ENCODE measurements around the gene AADAT. TPM values are rescaled to one million over a fixed set of nuclear protein-coding genes. Genes with fewer than 3 reads are reported as not detected.

Gene AADAT
- total RNA-seq, 1 donor from 2014 or later = 10.7 TPM

- H3K27me3 Mint-ChIP-seq (ENCODE audit: unreplicated experiment) = peaks cover 6% of the 10 kb centered on the region
- no peak for DNase-seq (ENCODE audit: extremely low spot score, unreplicated experiment)
- TF ChIP-seq CTCF (IDR thresholded peaks at IDR 0.05) = no peak
- no peaks in the 10 kb centered on the region for H3K4me1 Mint-ChIP-seq (ENCODE audit: unreplicated experiment)
- H3K4me3 Mint-ChIP-seq (ENCODE audit: unreplicated experiment) = no peak overlapping the region
- H3K27ac Mint-ChIP-seq (ENCODE audit: unreplicated experiment) = no peak overlapping the region
- no peaks in the 10 kb centered on the region for H3K36me3 Mint-ChIP-seq (ENCODE audit: unreplicated experiment)
- no peaks in the 10 kb centered on the region for H3K9me3 Mint-ChIP-seq (ENCODE audit: unreplicated experiment)
Measured at GRCh38 chr4:170017252-170017651, 72.5 kb downstream of the AADAT start.

GRCh38 chr4:170015285-170015684, 74.5 kb downstream of the AADAT start:
- no peak for TF ChIP-seq CTCF (IDR thresholded peaks at IDR 0.05)
- H3K4me1 Mint-ChIP-seq (ENCODE audit: unreplicated experiment) = no peaks in the 10 kb centered on the region
- no peaks in the 10 kb centered on the region for H3K9me3 Mint-ChIP-seq (ENCODE audit: unreplicated experiment)
- no peak overlapping the region for H3K4me3 Mint-ChIP-seq (ENCODE audit: unreplicated experiment)
- no peaks in the 10 kb centered on the region for H3K36me3 Mint-ChIP-seq (ENCODE audit: unreplicated experiment)
- H3K27me3 Mint-ChIP-seq (ENCODE audit: unreplicated experiment) = peaks cover 5% of the 10 kb centered on the region
- no peak overlapping the region for H3K27ac Mint-ChIP-seq (ENCODE audit: unreplicated experiment)
- no peak for DNase-seq (ENCODE audit: extremely low spot score, unreplicated experiment)

GRCh38 chr4:170014359-170015011, 75.3 kb downstream of the AADAT start:
- no peaks in the 10 kb centered on the region for H3K9me3 Mint-ChIP-seq (ENCODE audit: unreplicated experiment)
- no peaks in the 10 kb centered on the region for H3K27me3 Mint-ChIP-seq (ENCODE audit: unreplicated experiment)
- no peaks in the 10 kb centered on the region for H3K4me1 Mint-ChIP-seq (ENCODE audit: unreplicated experiment)
- no peak overlapping the region for H3K27ac Mint-ChIP-seq (ENCODE audit: unreplicated experiment)
- DNase-seq (ENCODE audit: extremely low spot score, unreplicated experiment) = no peak
- H3K36me3 Mint-ChIP-seq (ENCODE audit: unreplicated experiment) = no peaks in the 10 kb centered on the region
- no peak for TF ChIP-seq CTCF (IDR thresholded peaks at IDR 0.05)
- no peak overlapping the region for H3K4me3 Mint-ChIP-seq (ENCODE audit: unreplicated experiment)

- H3K27ac Mint-ChIP-seq (ENCODE audit: unreplicated experiment) = no peak overlapping the region
- H3K27me3 Mint-ChIP-seq (ENCODE audit: unreplicated experiment) = no peaks in the 10 kb centered on the region
- no peak overlapping the region for H3K4me3 Mint-ChIP-seq (ENCODE audit: unreplicated experiment)
- DNase-seq (ENCODE audit: extremely low spot score, unreplicated experiment) = no peak
- H3K4me1 Mint-ChIP-seq (ENCODE audit: unreplicated experiment) = no peaks in the 10 kb centered on the region
- TF ChIP-seq CTCF (IDR thresholded peaks at IDR 0.05) = no peak
- no peaks in the 10 kb centered on the region for H3K9me3 Mint-ChIP-seq (ENCODE audit: unreplicated experiment)
- no peaks in the 10 kb centered on the region for H3K36me3 Mint-ChIP-seq (ENCODE audit: unreplicated experiment)
Measured at GRCh38 chr4:170012629-170012958, 77.2 kb downstream of the AADAT start.

- Mint-ChIP-seq H3K27ac (ENCODE audit: unreplicated experiment) (no peak overlapping the region), H3K27me3 (ENCODE audit: unreplicated experiment) (no peaks in the 10 kb centered on the region), H3K4me3 (ENCODE audit: unreplicated experiment) (no peak overlapping the region), H3K9me3 (ENCODE audit: unreplicated experiment) (no peaks in the 10 kb centered on the region), H3K4me1 (ENCODE audit: unreplicated experiment) (no peaks in the 10 kb centered on the region), H3K36me3 (ENCODE audit: unreplicated experiment) (no peaks in the 10 kb centered on the region)
- DNase-seq (ENCODE audit: extremely low spot score, unreplicated experiment) = no peak
- TF ChIP-seq CTCF (IDR thresholded peaks at IDR 0.05) = no peak
Measured at GRCh38 chr4:170011921-170012628, 77.7 kb downstream of the AADAT start.

Other genes starting within 250 kb of the AADAT start
- gene MFAP3L, start 63.6 kb downstream of the AADAT start, total RNA-seq = 2.1 and 2.5 TPM in 2 replicates

All from osteocyte (in vitro differentiated cells).